HTR-8/SVneo (cell line): ENCODE results near the gene EMID1.

Experiments
- DNase-seq: peaks from one replicate; pipeline ENCODE4 v3.0.0; 2011; ENCODE audit warnings: low spot score, mixed read lengths; ENCODE audit not compliant: insufficient read length
- FAIRE-seq: peaks from 2 replicates; lab custom pipeline; 2011; peaks lifted over from hg19 to GRCh38; lab: Jason Lieb, UNC

The EMID1 gene

GRCh38 chr22:29256606-29257325 lies 51.1 kb downstream of the EMID1 start:
- no peak for DNase-seq
- FAIRE-seq: no peak

GRCh38 chr22:29257751-29258181 lies 52.1 kb downstream of the EMID1 start:
- FAIRE-seq (no peak), DNase-seq (no peak)

GRCh38 chr22:29258407-29259252 lies 52.9 kb downstream of the EMID1 start:
- FAIRE-seq: no peak
- DNase-seq: no peak

GRCh38 chr22:29259253-29259899 lies 53.7 kb downstream of the EMID1 start:
- FAIRE-seq: no peak
- no peak for DNase-seq

- DNase-seq (no peak), FAIRE-seq (no peak)
Measured at GRCh38 chr22:29260031-29260560, 54.4 kb downstream of the EMID1 start.

- FAIRE-seq: no peak
- no peak for DNase-seq
Measured at GRCh38 chr22:29260601-29261315, 55.1 kb downstream of the EMID1 start.

GRCh38 chr22:29263791-29264276 lies 58.1 kb downstream of the EMID1 start:
- FAIRE-seq: no peak
- no peak for DNase-seq

- DNase-seq (no peak), FAIRE-seq (no peak)
Measured at GRCh38 chr22:29265305-29265704, 59.6 kb downstream of the EMID1 start.

GRCh38 chr22:29265929-29266328 lies 60.2 kb downstream of the EMID1 start:
- no peak for FAIRE-seq

GRCh38 chr22:29266564-29267461 lies 61.1 kb downstream of the EMID1 start:
- FAIRE-seq: no peak
- DNase-seq: no peak

More at GRCh38 chr22:29265929-29266328, 60.2 kb downstream of the EMID1 start:
- no peak for DNase-seq

GRCh38 chr22:29267462-29267857 lies 61.8 kb downstream of the EMID1 start:
- FAIRE-seq: no peak
- DNase-seq: no peak

GRCh38 chr22:29267858-29268510 lies 62.3 kb downstream of the EMID1 start, which contains the start of the genes EWSR1 and RHBDD3:
Gene EWSR1, plus strand, starts transcription at chr22:29268268. Its CDS starts 69 bp downstream, at chr22:29268337.
Gene RHBDD3, minus strand, starts transcription at chr22:29267981. Its CDS starts 2,355 bp downstream, at chr22:29265626.
- peak; percentile 80 for DNase-seq
- FAIRE-seq: peak; percentile 49

- DNase-seq (no peak), FAIRE-seq (no peak)
Measured at GRCh38 chr22:29268511-29269229, 63.0 kb downstream of the EMID1 start.

- DNase-seq (no peak), FAIRE-seq (no peak)
Measured at GRCh38 chr22:29269230-29269604, 63.5 kb downstream of the EMID1 start.

- FAIRE-seq (no peak), DNase-seq (no peak)
Measured at GRCh38 chr22:29269731-29270474, 64.2 kb downstream of the EMID1 start.

GRCh38 chr22:29270475-29271271 lies 65.0 kb downstream of the EMID1 start:
- FAIRE-seq: no peak
- no peak for DNase-seq
